ENCODE results near the gene C1QTNF1.

Gene C1QTNF1

DNA sequence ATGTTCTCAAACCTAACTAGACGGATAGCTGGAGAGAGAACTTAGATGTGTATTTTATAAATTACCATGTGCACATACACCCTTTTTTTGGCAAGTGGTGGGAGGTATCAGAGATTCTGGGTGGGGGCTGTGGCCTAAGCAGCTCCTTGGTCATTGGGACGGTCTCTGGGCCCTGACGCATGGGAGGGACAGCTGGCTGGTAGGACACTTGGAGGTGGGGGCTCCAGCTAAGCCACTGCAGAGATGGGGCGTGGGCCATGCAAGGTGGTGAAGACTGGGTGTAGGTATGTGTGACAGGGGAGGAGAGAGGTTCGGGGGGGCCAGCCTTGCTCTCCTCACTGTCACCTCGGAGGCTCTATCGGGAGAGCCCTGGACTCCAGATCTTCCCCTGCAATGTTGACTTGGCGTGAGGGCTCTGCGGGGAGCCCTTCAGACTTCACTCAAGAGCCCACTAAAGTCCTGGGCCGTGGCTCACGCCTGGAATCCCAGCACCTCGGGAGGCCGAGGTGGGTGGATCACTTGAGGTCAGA lies 17.1 kb downstream of the C1QTNF1 start:
- DNase-seq (ENCODE audit: low spot score): no peak

DNA sequence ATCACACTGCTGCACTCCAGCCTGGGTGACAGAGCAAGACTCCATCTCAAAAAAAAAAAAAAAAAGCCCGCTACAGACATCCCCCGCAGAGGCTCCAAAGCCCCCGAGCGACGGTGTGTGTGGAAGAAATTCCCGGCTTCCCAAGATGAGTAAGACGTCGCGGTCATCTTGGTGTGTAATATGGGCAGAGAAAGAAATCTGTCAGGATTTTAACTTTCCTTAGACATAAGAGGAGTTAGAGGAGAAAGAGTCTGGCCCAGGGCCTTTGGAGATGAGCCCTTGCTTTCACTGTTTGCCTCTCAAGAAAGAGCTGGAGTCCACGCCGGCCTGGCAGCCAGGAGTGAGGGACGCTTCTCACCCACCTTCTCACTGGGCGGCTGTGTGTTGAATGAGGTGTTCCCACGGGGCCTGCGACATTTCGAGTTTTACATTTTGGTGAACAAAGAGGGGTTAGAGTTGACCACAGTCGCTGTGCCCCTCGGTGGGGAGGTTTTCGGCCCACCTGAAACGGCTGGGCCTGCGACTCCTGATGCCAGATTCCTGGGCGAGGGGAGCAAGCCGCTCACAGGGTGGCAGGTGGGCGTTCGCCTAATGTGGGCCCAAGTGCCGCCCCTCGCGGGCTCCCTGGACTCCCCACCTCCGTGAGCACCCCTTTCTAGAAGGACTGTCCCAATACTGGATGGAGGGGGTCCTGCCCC lies 17.9 kb downstream of the C1QTNF1 start:
- DNase-seq (ENCODE audit: low spot score): no peak

DNA sequence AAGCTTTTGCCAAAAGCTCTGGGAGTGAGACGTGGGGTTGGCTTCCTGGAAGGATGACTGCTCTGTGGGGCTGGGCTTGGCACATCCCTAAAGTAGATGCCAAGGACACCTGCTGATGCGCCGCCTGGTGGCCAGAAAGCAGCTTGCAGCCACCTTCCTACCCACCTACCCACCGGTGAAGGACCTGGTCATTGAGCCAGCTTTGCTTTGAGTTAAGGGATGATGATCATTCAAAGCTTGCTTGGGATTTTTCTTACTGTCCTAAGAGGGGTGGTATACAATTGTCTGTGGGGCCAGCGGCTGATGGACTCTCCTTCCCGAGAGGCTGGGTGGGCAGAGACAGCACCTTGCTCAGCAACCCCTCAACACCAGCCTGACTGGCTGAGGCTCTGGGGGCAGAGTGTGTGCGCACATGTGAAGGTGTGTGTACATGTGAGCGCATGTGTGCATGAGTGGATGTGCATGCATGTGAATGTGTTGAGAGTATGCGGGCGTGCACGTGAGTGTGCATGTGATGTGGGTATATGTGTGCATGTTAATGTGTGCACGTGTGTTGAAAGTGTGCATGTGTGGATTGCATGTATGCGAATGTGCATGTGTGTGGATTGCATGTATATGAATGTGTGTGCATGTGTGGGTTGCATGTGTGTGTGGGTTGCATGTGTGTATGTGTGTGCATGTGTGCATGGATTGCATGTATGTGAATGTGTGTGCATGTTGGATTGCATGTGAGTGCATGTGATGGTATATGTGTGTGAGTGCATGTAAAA lies 18.6 kb downstream of the C1QTNF1 start:
- DNase-seq (ENCODE audit: low spot score): peak; percentile 62

DNA sequence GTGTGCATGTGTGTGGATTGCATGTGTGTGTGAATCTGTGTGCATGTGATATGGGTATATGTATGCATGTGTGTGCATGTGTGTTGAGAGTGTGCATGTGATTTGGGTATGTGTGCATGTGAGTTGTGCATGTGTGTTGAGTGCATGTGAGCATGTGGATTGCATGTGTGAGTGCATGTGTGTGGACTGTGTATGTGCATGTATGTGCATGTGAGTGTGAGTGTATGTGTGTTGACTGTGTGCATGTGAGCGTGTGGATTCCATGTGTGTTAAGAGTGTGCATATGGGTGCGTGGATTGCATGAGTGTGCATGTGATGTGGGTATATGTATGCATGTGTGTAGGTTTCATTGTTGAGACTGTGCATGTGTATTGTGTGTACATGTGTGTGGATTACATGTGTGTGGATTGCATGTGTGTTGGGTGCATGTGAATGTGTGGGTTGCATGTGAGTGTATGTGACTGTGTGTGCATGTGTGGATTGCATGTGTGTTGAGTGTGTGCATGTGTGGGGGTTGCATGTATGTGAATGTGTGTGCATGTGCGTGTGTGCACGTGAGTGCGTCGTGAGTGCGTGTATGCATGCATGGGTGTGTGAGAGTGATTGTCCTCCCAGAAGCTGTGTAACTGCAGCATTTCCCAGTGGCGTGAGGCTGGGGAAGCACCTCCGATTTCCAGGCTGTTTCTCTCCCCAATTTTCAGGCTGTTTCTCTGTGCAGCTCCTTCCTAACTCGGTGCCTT lies 19.4 kb downstream of the C1QTNF1 start:
- no peak for DNase-seq (ENCODE audit: low spot score)

DNA sequence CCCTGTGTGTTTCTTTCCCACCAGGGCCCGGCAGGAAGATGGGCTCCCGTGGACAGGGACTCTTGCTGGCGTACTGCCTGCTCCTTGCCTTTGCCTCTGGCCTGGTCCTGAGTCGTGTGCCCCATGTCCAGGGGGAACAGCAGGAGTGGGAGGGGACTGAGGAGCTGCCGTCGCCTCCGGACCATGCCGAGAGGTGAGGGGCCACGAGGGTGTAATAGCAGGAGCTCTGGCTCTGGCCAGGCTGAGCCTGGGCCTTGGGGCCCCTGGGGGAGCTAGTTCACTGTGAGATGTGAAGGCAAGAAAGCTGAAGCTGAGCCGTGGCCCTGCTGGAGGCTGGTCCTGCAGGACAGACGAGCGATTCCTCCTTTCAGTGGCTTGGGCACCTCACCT lies 20.0 kb downstream of the C1QTNF1 start:
- no peak for DNase-seq (ENCODE audit: low spot score)

DNA sequence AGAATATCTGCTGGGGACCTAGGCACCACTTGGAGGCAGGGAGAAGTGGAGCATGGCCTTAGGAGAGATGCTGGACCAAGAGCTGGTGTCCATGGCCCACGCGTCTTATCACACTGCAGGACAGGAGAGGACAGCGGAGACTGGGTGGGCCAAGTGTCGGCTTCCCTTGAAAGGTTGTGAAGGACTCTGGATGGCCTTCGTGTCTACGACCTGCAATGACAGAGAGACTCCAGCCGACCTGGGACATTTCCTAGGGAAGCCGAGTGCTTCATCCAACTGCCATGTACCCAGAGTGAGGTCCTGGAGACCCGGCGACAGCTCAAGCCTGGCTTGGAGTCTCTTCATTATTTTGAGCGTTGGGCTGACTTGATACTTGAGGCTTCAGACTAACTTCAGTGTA lies 20.5 kb downstream of the C1QTNF1 start:
- no peak for DNase-seq (ENCODE audit: low spot score)

DNA sequence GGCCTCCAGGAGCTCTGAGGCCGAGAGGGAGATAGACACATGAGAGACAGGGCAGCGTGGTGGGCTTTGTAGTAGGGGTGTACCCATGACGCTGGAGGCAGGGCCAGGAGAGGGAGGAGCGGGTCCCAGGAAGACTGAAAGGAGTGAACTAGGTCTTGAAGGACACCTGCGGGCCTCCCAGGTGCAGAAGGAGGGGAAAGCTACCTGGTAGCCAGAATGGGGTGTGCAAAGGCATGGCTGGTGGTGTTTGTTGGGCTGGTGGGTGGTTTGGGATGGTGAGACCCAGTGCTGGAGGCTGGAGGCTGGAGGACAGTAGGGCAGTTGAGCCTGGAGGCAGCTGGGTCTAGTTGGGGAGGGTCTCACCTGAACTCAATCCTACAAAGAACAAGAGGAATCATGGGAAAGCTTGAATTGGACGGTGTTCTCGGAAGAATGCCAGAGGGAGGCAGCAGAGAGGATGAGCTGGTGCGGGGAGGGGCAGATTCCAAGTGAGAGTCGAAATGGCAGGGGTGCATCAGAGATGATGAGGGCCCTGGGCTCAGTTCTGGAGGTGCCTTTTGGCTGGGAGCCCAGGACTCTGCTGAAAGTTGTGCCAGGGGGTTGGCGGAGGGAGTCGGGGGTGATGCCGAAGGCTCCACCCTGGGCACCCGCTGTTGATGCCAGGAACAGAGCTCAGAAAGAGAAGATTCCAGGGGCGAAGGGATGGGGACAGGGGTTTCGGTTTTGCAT lies 21.2 kb downstream of the C1QTNF1 start:
- DNase-seq (ENCODE audit: low spot score): no peak

DNA sequence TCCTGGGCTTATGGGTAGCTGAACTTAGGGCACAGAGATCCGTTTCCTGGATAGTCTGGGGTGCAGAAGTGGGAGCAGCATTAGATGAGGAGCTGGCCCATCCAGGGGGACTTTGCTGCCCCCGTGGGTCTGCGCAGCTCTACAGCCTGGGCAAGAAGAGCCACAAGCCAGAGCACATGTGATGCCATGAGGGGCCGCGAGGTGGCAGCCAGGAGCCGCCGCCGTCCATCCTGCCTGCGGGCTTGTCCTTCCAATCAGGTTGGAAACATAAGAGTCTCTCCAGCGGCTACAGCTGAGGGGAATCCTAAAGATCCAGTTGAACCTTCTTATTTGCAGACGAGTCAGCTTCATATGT lies 21.9 kb downstream of the C1QTNF1 start:
- DNase-seq (ENCODE audit: low spot score): peak; percentile 76

DNA sequence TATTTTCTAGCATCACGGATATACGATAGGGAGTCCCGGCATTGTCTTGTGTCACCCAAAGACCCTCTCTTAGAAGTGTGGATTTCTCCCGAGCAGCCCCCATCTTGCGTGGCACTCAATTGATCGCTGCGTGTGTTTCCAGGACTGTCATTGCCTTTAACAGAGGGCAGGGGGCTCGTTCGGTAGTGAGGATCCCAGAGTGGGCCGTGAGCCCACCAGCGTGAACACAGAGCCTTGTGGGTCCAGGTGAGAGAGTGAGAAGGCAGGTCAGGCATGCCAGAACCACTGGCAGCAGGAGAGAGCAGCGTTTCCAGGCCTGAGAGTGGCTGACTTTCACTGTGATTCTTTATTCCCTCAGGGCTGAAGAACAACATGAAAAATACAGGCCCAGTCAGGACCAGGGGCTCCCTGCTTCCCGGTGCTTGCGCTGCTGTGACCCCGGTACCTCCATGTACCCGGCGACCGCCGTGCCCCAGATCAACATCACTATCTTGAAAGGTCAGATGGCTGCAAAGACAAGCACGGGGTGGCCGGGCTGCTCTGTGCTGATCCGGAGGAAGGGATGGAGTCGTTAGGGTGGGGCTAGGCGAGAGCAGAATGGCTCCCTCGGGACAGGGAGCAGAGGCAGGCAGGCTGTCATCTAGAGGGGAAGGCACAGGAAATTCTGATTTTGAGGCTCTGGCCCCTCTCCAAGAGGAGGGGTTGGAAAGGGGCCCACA lies 22.4 kb downstream of the C1QTNF1 start:
- no peak for DNase-seq (ENCODE audit: low spot score)

DNA sequence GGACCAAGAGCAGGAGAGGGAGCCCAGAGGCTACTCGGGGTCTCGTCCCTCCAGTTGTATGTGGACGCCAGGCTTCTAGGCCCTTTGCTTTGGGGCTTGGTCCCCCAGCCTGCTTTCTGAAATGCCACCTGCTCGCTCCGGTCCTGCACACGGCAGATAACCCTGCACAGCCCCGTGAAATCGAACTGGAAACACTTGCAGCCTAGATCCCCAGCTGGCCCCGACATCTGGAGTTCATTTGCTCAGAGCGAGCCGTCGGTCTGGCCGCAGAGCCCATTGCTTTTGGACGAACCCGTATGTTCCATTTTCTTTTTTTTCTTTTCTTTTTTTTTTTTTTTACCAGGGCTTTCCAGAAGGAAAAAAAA lies 22.9 kb downstream of the C1QTNF1 start:
- no peak for DNase-seq (ENCODE audit: low spot score)

DNA sequence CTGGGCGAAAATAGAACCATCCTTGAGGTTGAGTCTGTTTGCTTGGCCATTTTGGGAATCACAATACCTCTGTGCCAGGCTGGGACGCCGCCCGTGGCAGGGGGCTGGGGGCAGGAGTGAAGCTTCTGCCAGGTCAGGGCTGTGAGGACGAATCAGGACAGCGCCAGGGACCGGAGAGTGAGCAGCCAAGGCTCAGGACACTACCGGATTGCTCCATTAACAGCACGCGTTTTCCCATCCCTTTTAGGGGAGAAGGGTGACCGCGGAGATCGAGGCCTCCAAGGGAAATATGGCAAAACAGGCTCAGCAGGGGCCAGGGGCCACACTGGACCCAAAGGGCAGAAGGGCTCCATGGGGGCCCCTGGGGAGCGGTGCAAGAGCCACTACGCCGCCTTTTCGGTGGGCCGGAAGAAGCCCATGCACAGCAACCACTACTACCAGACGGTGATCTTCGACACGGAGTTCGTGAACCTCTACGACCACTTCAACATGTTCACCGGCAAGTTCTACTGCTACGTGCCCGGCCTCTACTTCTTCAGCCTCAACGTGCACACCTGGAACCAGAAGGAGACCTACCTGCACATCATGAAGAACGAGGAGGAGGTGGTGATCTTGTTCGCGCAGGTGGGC lies 23.4 kb downstream of the C1QTNF1 start:
- no peak for DNase-seq (ENCODE audit: low spot score)

DNA sequence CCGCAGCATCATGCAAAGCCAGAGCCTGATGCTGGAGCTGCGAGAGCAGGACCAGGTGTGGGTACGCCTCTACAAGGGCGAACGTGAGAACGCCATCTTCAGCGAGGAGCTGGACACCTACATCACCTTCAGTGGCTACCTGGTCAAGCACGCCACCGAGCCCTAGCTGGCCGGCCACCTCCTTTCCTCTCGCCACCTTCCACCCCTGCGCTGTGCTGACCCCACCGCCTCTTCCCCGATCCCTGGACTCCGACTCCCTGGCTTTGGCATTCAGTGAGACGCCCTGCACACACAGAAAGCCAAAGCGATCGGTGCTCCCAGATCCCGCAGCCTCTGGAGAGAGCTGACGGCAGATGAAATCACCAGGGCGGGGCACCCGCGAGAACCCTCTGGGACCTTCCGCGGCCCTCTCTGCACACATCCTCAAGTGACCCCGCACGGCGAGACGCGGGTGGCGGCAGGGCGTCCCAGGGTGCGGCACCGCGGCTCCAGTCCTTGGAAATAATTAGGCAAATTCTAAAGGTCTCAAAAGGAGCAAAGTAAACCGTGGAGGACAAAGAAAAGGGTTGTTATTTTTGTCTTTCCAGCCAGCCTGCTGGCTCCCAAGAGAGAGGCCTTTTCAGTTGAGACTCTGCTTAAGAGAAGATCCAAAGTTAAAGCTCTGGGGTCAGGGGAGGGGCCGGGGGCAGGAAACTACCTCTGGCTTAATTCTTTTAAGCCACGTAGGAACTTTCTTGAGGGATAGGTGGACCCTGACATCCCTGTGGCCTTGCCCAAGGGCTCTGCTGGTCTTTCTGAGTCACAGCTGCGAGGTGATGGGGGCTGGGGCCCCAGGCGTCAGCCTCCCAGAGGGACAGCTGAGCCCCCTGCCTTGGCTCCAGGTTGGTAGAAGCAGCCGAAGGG lies 24.2 kb downstream of the C1QTNF1 start:
- no peak for DNase-seq (ENCODE audit: low spot score)

DNA sequence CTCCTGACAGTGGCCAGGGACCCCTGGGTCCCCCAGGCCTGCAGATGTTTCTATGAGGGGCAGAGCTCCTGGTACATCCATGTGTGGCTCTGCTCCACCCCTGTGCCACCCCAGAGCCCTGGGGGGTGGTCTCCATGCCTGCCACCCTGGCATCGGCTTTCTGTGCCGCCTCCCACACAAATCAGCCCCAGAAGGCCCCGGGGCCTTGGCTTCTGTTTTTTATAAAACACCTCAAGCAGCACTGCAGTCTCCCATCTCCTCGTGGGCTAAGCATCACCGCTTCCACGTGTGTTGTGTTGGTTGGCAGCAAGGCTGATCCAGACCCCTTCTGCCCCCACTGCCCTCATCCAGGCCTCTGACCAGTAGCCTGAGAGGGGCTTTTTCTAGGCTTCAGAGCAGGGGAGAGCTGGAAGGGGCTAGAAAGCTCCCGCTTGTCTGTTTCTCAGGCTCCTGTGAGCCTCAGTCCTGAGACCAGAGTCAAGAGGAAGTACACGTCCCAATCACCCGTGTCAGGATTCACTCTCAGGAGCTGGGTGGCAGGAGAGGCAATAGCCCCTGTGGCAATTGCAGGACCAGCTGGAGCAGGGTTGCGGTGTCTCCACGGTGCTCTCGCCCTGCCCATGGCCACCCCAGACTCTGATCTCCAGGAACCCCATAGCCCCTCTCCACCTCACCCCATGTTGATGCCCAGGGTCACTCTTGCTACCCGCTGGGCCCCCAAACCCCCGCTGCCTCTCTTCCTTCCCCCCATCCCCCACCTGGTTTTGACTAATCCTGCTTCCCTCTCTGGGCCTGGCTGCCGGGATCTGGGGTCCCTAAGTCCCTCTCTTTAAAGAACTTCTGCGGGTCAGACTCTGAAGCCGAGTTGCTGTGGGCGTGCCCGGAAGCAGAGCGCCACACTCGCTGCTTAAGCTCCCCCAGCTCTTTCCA lies 25.1 kb downstream of the C1QTNF1 start:
- DNase-seq (ENCODE audit: low spot score): no peak

DNA sequence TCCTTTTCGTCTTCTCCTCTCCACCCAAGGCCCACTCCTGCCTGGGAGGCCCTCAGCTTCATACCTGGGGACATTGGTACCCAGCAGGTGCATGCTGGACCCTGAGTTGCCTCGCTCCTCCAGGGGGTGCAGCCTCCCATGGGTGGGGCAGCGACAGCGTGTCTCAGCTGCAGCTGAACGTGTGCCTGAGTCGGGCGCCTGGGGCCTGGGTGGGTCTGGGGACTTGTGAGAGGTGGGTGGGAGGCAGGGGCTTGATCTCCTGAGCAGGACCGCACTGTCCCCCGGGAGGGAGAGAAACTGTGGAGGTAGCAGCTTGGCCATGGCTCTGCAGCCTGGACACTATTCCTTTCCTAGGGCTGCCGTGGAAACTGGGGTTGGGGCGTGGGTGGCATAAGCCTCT lies 25.9 kb downstream of the C1QTNF1 start:
- DNase-seq (ENCODE audit: low spot score): no peak

DNA sequence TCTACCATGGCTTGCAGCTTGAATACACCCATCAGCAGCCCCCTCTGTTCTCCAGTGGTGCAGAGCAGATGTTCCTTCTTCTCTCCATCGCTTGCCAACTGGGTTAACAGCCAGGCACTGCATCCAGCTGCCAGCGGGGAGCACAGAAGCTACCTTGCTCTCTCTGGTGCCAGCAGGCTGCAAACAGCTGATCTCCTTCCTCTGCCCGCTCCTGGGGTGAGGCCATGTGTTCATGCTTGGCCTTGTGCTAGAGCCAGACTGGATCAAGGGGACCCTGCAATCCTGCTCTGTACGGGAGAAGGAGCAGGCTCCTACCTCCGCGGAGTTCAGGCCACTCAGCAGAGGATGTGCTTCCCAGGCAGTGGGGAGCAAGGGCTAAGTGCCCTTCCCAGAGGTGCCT lies 26.6 kb downstream of the C1QTNF1 start:
- no peak for DNase-seq (ENCODE audit: low spot score)

DNA sequence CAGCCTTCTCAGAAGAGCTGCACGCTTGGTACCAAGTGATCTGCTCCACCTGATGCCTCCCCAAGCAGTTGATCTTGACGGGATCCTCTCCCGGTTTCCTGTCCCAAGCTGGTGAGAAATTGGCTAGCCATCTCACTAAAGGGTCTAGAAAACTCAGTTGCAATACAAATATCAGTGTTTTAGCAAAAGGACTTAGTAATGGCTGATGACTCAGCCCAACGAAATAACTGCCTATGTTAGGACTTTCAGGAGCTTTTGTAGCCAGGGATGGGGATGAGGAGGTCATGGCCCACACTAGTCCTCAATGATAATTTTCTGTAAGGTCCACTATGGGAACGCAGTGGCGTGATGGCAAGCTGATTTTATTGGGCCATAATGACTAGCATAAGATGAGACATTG lies 27.3 kb downstream of the C1QTNF1 start:
- DNase-seq (ENCODE audit: low spot score): no peak

DNA sequence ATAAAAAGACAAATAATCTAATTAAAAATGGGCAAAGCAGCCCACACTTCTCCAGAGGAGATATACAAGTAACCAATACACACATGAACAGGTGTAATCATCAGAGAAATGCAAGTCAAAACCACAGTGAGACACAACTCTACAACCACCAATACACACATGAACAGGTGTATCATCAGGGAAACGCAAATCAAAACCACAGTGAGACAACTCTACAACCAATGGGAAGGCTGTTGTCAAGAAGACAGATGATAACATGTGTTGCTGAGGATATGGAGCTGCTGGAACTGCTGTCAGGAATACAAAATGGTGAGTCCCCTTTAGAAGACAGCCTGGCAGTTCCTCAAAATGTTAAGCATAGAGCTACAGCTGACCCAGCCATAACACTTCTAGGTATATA lies 28.2 kb downstream of the C1QTNF1 start:
- DNase-seq (ENCODE audit: low spot score): no peak

DNA sequence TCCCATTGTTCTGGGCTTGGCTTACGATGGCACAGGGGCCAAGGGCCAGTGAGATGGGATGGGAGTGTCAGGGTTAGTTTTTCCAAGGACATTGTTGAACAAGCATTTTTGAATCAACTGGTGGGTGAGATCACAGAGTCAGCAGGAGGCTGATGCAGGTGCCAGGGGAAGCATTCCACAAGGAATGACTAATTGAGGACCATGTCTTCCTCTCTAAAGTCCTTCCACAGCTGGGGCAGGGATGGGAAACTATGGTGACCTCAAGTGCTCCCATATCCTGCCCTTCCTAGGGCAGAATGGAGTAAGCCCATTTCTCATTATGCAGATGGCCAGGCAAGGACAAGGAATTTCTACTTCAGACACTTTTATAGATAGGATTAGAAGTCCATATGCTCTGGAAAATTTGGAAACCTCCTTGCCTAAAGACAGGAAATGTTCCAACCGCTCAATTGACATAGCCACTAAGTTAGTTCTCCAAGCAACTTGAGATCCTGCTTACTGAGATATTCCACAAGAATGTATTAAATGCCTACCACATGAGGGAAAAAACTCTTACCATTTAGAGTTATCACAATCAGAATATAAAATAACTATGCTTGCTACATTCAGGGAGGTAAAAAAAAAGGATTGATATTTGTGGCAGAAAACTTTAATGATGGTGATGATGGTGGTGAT lies 29.4 kb downstream of the C1QTNF1 start:
- DNase-seq (ENCODE audit: low spot score): no peak
